GM19468 (cell line): ENCODE data around the gene DCT.

Source experiments
- ATAC-seq: cut with Tn5 transposase; IDR thresholded peaks from one replicate; pipeline ENCODE4 v1.9.1; 2021; ENCODE audit warnings: mild to moderate bottlenecking, moderate library complexity, moderate number of reproducible peaks; ENCODE audit not compliant: unreplicated experiment; ENCODE audit errors: extremely low read depth

Gene DCT

GRCh38 chr13:94455414-94455813, 24.1 kb downstream of the DCT start:
- no peak for ATAC-seq

GRCh38 chr13:94454906-94455305, 24.6 kb downstream of the DCT start:
- ATAC-seq, result no peak

GRCh38 chr13:94454334-94454733, 25.1 kb downstream of the DCT start:
- ATAC-seq, result no peak

GRCh38 chr13:94444826-94445225, 34.7 kb downstream of the DCT start:
- ATAC-seq, result no peak

- ATAC-seq, result no peak
Observed at GRCh38 chr13:94435604-94436226, 43.8 kb downstream of the DCT start.

GRCh38 chr13:94433055-94433961, 46.2 kb downstream of the DCT start:
- no peak for ATAC-seq

- no peak for ATAC-seq
Observed at GRCh38 chr13:94431987-94432386, 47.5 kb downstream of the DCT start.

- no peak for ATAC-seq
Observed at GRCh38 chr13:94431574-94431973, 47.9 kb downstream of the DCT start.

GRCh38 chr13:94427313-94427953, 52.0 kb downstream of the DCT start:
- no peak for ATAC-seq

GRCh38 chr13:94419925-94420305, 59.6 kb downstream of the DCT start:
- ATAC-seq, result no peak

- ATAC-seq, result no peak
Observed at GRCh38 chr13:94419304-94419924, 60.1 kb downstream of the DCT start.

GRCh38 chr13:94417294-94417693, 62.2 kb downstream of the DCT start:
- ATAC-seq, result no peak

- ATAC-seq, result no peak
Observed at GRCh38 chr13:94416454-94417080, 62.9 kb downstream of the DCT start.

- ATAC-seq, result no peak
Observed at GRCh38 chr13:94415500-94416237, 63.8 kb downstream of the DCT start.

GRCh38 chr13:94414708-94415107, 64.8 kb downstream of the DCT start:
- ATAC-seq, result no peak

GRCh38 chr13:94414141-94414540, 65.3 kb downstream of the DCT start:
- ATAC-seq, result no peak

- no peak for ATAC-seq
Observed at GRCh38 chr13:94413598-94413944, 65.9 kb downstream of the DCT start.

GRCh38 chr13:94412870-94413597, 66.4 kb downstream of the DCT start:
- ATAC-seq, result no peak

- no peak for ATAC-seq
Observed at GRCh38 chr13:94411747-94412146, 67.7 kb downstream of the DCT start.
